ENCODE results near the gene NPAS1.
A peak's percentile ranks its signal among the peaks of the same experiment; 100 is the strongest.
"Not testable (repeated sequence)": the region's sequence is repeated elsewhere in the genome, so short reads cannot be mapped to it uniquely, and the experiment has no call there.

Gene NPAS1

DNA sequence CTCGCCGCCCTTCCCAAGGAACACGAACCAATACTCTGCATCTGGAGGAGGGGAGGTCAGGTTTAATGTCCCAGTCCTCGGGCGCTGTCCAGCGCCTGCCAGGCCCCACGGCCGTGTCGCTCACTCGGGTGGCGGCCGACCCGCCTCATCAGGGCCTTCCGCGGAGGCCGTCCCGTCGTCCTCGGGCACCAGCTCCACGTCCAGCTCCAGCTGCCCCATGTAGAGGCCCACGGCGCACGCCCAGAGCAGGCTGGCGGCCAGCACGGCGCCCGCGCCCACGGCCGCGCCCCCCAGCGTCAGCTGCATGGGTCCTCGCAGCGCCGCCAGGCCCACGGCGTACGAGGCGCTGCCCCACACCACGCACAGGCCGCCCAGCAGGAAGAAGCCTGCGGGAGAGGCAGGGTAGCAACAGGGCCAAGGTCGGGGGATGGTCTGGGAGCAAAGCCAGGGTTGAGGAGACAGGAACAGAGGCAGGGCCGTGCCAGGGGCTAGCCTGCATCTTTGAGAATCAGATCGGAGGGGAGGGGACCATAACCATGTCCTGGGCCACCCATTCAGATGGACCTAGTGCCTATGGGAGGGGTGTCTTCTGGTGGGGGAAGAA is 26.3 kb downstream of the NPAS1 start:
- DNase-seq (ENCODE audit: low read depth) = no peak
- TF ChIP-seq, protein P1, sequence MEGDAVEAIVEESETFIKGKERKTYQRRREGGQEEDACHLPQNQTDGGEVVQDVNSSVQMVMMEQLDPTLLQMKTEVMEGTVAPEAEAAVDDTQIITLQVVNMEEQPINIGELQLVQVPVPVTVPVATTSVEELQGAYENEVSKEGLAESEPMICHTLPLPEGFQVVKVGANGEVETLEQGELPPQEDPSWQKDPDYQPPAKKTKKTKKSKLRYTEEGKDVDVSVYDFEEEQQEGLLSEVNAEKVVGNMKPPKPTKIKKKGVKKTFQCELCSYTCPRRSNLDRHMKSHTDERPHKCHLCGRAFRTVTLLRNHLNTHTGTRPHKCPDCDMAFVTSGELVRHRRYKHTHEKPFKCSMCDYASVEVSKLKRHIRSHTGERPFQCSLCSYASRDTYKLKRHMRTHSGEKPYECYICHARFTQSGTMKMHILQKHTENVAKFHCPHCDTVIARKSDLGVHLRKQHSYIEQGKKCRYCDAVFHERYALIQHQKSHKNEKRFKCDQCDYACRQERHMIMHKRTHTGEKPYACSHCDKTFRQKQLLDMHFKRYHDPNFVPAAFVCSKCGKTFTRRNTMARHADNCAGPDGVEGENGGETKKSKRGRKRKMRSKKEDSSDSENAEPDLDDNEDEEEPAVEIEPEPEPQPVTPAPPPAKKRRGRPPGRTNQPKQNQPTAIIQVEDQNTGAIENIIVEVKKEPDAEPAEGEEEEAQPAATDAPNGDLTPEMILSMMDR (conservative IDR thresholded peaks at IDR 0.05; ENCODE audit: control insufficient read depth, insufficient read depth, low read depth, low read length) = no peak
- no peak overlapping the region for H3K4me3 ChIP-seq (ENCODE audit: control insufficient read depth, low read depth, low read length)

DNA sequence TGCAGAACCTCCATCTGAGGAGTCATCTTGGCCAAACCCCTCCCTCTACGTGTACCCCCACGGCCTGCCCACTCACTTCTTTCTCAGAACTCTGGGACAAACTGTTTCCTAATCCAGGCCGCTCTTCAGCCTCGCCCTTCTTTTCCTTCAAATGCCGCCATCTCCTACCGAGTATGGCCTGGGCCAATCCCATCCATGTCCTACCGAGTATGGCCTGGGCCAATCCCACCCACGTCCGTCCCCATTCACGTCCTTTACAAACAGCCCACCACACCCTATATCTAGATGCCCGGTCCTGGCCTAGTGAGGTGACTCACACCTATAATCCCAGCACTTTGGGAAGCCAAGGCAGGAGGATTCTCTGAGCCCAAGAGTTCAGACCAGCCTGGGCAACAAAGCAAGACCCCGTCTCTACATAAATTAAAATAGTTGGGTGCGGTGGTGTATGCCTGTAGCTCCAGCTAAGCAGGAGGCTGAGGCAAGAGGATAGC is 27.7 kb downstream of the NPAS1 start:
- TF ChIP-seq, protein P1 (conservative IDR thresholded peaks at IDR 0.05; ENCODE audit: control insufficient read depth, insufficient read depth, low read depth, low read length) = no peak
- peak overlapping the region; percentile 71 for H3K4me3 ChIP-seq (ENCODE audit: control insufficient read depth, low read depth, low read length)
- DNase-seq (ENCODE audit: low read depth) = no peak

DNA sequence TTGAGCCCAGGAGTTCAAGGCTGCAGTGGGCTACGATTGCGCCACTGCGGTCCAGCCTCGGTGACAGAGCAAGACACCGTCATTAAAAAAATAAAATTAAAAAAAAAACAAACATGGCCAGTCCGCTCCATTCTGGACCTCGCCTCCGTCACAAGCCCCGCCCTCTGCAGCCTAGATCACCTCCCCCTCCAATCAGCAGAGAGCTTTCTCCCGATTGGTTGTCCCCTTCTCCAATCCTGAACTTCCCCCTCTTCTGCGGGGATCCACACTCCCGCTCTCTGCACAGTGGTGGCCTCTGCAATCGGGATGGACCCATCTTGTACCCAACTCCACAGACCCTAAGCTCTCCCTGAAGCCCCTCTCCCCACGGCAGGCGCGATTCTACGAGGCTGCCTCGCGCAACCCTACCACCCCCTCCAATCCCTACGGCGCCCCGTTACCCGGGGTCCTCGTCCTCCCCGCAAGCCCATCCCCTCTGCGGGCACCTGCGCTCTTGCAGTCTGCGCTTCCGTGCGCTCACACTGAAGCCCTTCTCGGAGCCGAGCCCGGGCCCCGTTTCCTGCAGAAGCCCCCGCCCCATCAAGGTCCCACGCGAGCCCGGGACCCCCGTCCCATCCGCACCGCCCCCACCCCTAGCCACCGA is 28.2 kb downstream of the NPAS1 start:
- TF ChIP-seq, protein P1 (conservative IDR thresholded peaks at IDR 0.05; ENCODE audit: control insufficient read depth, insufficient read depth, low read depth, low read length) = no peak
- peak overlapping the region; percentile 71 for H3K4me3 ChIP-seq (ENCODE audit: control insufficient read depth, low read depth, low read length)
- peak; percentile 94 for DNase-seq (ENCODE audit: low read depth)

DNA sequence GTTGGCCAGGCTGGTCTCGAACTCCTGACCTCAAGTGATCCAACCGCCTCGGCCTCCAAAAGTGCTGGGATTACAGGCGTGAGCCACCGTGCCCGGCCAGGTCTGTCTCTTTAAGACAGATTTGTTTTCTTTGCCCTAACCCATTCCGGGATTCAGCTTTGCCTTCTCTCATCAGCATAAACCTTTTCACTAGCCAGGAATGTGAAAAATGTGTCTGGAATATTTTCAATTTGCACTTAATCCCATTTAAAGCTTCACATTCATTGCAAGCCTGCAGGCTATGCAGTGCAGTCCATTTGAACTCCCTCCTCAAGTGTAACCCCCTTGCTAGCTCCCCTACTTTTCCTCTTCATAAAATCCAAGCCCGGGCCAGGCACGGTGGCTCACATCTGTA is 29.7 kb downstream of the NPAS1 start:
- DNase-seq (ENCODE audit: low read depth) = peak; percentile 6
- H3K4me3 ChIP-seq (ENCODE audit: control insufficient read depth, low read depth, low read length) = no peak overlapping the region
- TF ChIP-seq, protein P1 (conservative IDR thresholded peaks at IDR 0.05; ENCODE audit: control insufficient read depth, insufficient read depth, low read depth, low read length) = no peak

DNA sequence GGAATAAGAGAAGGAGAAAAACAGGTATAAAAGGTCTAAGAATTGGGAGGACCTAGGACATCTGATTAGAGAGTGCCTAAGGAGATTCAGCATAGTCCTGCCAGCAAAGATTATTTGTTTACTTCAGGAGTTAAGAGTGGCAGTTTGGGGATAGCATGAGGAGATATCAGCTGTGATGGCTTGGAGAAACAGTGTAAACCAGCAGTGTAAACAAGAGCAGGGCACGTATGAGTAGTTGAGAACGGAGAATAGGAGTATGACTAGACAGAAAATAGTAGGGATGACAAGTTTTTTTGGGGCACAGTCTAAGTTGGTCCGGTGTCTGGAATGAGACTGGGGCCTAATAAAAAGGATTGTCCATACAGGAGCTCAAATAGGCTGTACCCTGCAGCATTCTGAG is 30.9 kb downstream of the NPAS1 start:
- H3K4me3 ChIP-seq (ENCODE audit: control insufficient read depth, low read depth, low read length); DNase-seq (ENCODE audit: low read depth): not testable (repeated sequence)

DNA sequence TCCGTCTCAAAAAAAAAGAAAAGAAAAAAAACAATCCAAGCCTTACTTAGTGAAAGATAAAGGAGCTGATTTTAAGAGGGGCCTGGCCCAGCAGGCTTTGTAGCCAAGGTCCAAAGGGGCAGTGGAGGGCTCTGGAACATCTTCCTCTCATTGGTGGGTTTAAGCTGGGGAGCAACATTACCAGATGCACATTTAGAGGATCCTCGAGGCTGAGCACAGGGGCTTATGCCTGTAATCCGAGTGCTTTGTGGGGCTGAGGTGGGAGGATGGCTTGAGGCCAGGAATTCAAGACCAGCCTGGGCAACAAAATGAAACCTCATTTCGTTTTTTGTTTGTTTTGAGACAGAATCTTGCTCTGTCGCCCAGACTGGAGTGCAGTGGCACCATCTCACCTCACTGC is 36.8 kb downstream of the NPAS1 start:
- DNase-seq (ENCODE audit: low read depth) = no peak
- TF ChIP-seq, protein P1 (conservative IDR thresholded peaks at IDR 0.05; ENCODE audit: control insufficient read depth, insufficient read depth, low read depth, low read length) = no peak
- no peak overlapping the region for H3K4me3 ChIP-seq (ENCODE audit: control insufficient read depth, low read depth, low read length)

DNA sequence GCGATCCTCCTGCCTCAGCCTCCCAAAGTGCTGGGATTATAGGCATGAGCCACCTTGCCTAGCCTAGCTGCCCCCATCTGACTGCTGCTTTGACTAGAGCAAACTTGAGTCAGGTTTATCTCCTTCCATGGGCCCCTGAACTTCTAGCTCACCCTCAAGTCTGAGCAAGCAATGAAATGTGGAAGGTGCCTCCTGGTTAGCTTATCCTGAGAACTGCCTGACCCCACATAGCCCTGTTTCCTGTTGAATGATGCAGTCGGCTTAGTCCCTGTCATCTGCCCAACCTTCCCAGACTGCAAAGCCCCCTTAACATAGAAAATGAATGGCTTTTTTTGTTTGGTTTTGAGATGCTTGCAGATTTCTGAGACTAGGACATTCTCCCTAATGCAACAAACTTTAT is 37.7 kb downstream of the NPAS1 start:
- no peak for DNase-seq (ENCODE audit: low read depth)
- H3K4me3 ChIP-seq (ENCODE audit: control insufficient read depth, low read depth, low read length) = no peak overlapping the region
- TF ChIP-seq, protein P1 (conservative IDR thresholded peaks at IDR 0.05; ENCODE audit: control insufficient read depth, insufficient read depth, low read depth, low read length) = no peak

All from fibroblast of mammary gland (primary cell).